Esophagus muscularis mucosa (tissue), 4 donors: ENCODE results near the gene SPPL2C. TPM values are rescaled to one million over a fixed set of nuclear protein-coding genes. Genes with fewer than 3 reads are reported as not detected.

ENCODE experiments used
- DNase-seq: peaks from one replicate; pipeline ENCODE4 v3.0.0-alpha.2; 2017; ENCODE audit errors: extremely low spot score
- H3K27ac ChIP-seq, 4 donors: fragments of 200-600 bp; sonication (generic); replicated peaks in 1 of 4; 1 replicate in 3 of 4; 2 replicates in 1 of 4; pipeline ENCODE4 v1.5.1; 2016 to 2019; ENCODE audit warnings: mild to moderate bottlenecking in 1 of 4
- H3K27me3 ChIP-seq, 4 donors: fragments of 200-600 bp; sonication (generic); one replicate each; pipeline versions ENCODE4 v1.5.1 to v1.6.0; 2016 to 2019
- H3K36me3 ChIP-seq, 4 donors: fragments of 200-600 bp; sonication (generic); one replicate each; pipeline ENCODE4 v1.5.1; 2016 to 2019
- H3K4me1 ChIP-seq, 4 donors: fragments of 200-600 bp; sonication (generic); one replicate each; pipeline ENCODE4 v1.5.1; 2016 to 2019
- H3K4me3 ChIP-seq, 4 donors: fragments of 200-600 bp; sonication (generic); 1 replicate in 2 of 4; 2 replicates in 2 of 4; pipeline ENCODE4 v1.5.1; 2016 to 2019; ENCODE audit warnings: mild to moderate bottlenecking in 4 of 4, moderate library complexity in 1 of 4
- H3K9me3 ChIP-seq, 4 donors: fragments of 200-600 bp; sonication (generic); 1 replicate in 3 of 4; 2 replicates in 1 of 4; pipeline ENCODE4 v1.5.1; 2016 to 2019
- EP300 ChIP-seq: sonication (generic); formaldehyde crosslinking; IDR thresholded peaks from one replicate; pipeline ENCODE4 v1.6.1; 2017; ENCODE audit warnings: antibody characterized with exemption
- POLR2A ChIP-seq: fragments of 450-650 bp; IDR thresholded peaks from one replicate; pipeline ENCODE4 v1.6.1; 2017; ENCODE audit warnings: antibody characterized with exemption, moderate library complexity, mild to moderate bottlenecking, low read depth
- POLR2AphosphoS5 ChIP-seq, 2 donors: sonication (generic); formaldehyde crosslinking; IDR thresholded peaks; one replicate each; pipeline ENCODE4 v1.6.1; 2017; ENCODE audit warnings: antibody characterized with exemption in 2 of 2
- WGBS: methylation state at CpG from one replicate; pipeline ENCODE4 v1.1.5; 2018; 5-methylcytosine and 5-hydroxymethylcytosine counted together
- intact Hi-C: fragments of 100-400 bp; cut with DNase I; formaldehyde crosslinking; loops from one replicate; pipeline ENCODE4 v1.15.1; 2023
- total RNA-seq, 4 donors: library from RNA; depleted of rRNA; stranded (reverse); fragments of >200 nt; gene quantifications; one replicate each; pipeline versions ENCODE4 v1.1.0 to v1.2.1, GENCODE V29; 2016
- TF ChIP-seq, protein P1 (sequence below), 3 experiments: fragments of 200-600 bp in 2 of 3; fragments of 450-650 bp in 1 of 3; sonication (generic) in 2 of 3; IDR thresholded peaks; one replicate each; pipeline ENCODE4 v1.5.1; 2017 to 2019; ENCODE audit warnings: antibody characterized with exemption in 3 of 3, mild to moderate bottlenecking in 2 of 3, moderate library complexity in 1 of 3

Gene SPPL2C
- total RNA-seq, 4 donors from 2014 or later, result not detected

DNA sequence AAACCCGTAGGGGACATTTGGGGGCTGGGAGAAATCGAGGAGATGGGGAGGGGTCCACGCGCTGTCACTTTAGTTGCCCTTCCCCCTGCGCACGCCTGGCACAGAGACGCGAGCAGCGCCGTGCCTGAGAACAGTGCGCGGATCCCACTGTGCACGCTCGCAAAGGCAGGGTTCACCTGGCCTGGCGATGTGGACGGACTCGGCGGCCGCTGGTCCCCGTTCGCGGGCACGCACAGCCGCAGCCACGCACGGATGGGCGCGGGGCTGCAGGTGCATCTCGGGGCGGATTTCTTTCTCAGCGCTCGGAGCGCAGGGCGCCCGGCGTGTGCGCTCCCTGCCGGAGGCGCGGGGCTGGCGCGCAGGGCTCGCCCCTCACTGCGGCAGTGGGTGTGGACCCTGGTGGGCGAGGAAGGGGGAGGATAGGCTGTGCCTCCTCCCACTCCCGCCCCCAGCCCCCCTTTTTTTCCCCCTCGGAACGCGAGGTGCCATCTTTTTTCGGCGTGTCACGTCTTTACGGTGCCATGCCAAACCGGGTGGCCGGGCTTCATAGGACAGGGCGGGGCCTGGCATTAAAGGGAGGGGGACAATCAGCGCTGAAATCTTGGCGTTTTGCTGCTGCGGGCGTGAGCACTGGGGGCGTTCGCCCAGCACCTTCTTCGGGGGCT is 50.8 kb downstream of the SPPL2C start:
- Histone ChIP-seq H3K4me3 (peak overlapping the region; percentile 71 to 86 (median 82)), H3K4me1 (peaks cover 24 to 35% (median 32%) of the 10 kb centered on the region in 4 donors), H3K9me3 (no peaks in the 10 kb centered on the region), H3K27ac (no peak overlapping the region), H3K27me3 (peaks cover 5 to 50% (median 24%) of the 10 kb centered on the region in 4 donors), H3K36me3 (no peaks in the 10 kb centered on the region)
- intact Hi-C loops, result no loop called here
- DNase-seq, result no peak
- WGBS, result 1% methylated on average over 26 of the region's 63 CpGs
- TF ChIP-seq POLR2AphosphoS5 (IDR thresholded peaks at IDR 0.05), result no peak
- TF ChIP-seq, protein P1, sequence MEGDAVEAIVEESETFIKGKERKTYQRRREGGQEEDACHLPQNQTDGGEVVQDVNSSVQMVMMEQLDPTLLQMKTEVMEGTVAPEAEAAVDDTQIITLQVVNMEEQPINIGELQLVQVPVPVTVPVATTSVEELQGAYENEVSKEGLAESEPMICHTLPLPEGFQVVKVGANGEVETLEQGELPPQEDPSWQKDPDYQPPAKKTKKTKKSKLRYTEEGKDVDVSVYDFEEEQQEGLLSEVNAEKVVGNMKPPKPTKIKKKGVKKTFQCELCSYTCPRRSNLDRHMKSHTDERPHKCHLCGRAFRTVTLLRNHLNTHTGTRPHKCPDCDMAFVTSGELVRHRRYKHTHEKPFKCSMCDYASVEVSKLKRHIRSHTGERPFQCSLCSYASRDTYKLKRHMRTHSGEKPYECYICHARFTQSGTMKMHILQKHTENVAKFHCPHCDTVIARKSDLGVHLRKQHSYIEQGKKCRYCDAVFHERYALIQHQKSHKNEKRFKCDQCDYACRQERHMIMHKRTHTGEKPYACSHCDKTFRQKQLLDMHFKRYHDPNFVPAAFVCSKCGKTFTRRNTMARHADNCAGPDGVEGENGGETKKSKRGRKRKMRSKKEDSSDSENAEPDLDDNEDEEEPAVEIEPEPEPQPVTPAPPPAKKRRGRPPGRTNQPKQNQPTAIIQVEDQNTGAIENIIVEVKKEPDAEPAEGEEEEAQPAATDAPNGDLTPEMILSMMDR (IDR thresholded peaks at IDR 0.05), result no peak
- no peak for TF ChIP-seq POLR2A
- TF ChIP-seq EP300, result no peak

DNA sequence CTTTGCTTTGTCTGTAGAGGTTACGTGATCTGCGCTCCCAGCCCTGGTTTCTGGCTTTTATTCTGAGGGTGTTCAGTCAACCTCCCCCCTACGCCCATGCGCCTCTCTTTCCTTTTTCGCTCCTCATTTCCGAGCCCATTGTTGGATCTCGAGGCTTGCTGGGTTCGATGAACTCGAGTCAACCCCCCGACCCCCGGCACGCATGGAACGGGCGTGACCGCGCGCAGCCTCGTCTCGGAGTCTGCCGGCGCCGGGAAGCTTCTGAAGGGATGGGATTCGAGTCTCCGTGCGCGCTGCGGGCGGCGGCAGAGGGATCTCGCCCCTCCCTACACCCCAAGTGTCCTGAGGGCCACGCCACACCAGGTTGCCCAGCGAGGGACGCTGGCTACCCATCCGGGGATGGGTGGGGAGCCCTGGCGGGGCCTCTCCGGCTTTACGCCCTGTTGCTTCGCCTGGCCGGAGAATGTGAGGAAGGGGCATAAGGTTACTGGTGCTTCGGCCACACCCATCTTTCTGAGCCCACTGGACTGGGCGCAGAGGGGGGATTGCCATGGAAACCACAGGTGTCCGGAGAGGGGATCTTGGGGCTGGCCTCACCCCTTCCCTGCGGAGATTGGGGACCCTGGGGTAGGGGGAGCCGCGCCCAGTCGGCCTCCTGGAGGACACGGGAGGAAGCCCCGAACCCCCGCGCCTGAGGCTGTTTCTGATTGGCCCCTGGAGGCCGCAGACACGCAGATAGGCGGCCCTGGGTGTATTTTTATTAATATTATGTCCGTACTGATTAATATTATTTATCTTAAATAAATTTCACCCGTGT is 51.5 kb downstream of the SPPL2C start:
- Histone ChIP-seq H3K4me3 (peak overlapping the region; percentile 71 to 86 (median 82)), H3K27ac (no peak overlapping the region), H3K4me1 (peaks cover 24 to 35% (median 32%) of the 10 kb centered on the region in 4 donors), H3K27me3 (peaks cover 5 to 50% (median 24%) of the 10 kb centered on the region in 4 donors), H3K9me3 (no peaks in the 10 kb centered on the region), H3K36me3 (no peaks in the 10 kb centered on the region)
- intact Hi-C loops, result no loop called here
- WGBS, result 4% methylated on average over 25 of the region's 55 CpGs
- no peak for TF ChIP-seq EP300
- TF ChIP-seq POLR2AphosphoS5 (IDR thresholded peaks at IDR 0.05), result no peak
- TF ChIP-seq POLR2A, result no peak
- TF ChIP-seq, protein P1 (IDR thresholded peaks at IDR 0.05), result no peak
- no peak for DNase-seq

Other genes starting within 250 kb of the SPPL2C start
- under 1 TPM in 2 of 4 donors, not detected in 2; 0.50 to 0.52 TPM for gene CRHR1, start 60.6 kb upstream of the SPPL2C start, total RNA-seq
- gene MAPT, start 49.7 kb downstream of the SPPL2C start, total RNA-seq, result 10 to 100 TPM in 1 of 4 donors, 1 to 10 TPM in 3; 4.2 to 11.1 (median 7.3) TPM
- not detected for gene STH, start 154.4 kb downstream of the SPPL2C start, total RNA-seq